ENCODE measurements around the gene USP43. TPM values are rescaled to one million over a fixed set of nuclear protein-coding genes. Genes with fewer than 3 reads are reported as not detected.
"Not testable (repeated sequence)": the region's sequence is repeated elsewhere in the genome, so short reads cannot be mapped to it uniquely, and the experiment has no call there.

USP43 gene, protein sequence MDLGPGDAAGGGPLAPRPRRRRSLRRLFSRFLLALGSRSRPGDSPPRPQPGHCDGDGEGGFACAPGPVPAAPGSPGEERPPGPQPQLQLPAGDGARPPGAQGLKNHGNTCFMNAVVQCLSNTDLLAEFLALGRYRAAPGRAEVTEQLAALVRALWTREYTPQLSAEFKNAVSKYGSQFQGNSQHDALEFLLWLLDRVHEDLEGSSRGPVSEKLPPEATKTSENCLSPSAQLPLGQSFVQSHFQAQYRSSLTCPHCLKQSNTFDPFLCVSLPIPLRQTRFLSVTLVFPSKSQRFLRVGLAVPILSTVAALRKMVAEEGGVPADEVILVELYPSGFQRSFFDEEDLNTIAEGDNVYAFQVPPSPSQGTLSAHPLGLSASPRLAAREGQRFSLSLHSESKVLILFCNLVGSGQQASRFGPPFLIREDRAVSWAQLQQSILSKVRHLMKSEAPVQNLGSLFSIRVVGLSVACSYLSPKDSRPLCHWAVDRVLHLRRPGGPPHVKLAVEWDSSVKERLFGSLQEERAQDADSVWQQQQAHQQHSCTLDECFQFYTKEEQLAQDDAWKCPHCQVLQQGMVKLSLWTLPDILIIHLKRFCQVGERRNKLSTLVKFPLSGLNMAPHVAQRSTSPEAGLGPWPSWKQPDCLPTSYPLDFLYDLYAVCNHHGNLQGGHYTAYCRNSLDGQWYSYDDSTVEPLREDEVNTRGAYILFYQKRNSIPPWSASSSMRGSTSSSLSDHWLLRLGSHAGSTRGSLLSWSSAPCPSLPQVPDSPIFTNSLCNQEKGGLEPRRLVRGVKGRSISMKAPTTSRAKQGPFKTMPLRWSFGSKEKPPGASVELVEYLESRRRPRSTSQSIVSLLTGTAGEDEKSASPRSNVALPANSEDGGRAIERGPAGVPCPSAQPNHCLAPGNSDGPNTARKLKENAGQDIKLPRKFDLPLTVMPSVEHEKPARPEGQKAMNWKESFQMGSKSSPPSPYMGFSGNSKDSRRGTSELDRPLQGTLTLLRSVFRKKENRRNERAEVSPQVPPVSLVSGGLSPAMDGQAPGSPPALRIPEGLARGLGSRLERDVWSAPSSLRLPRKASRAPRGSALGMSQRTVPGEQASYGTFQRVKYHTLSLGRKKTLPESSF
- 8.0 TPM for polyA plus RNA-seq (ENCODE audit: insufficient read length)
- long read RNA-seq, donor 1, partial matches to known transcripts = 0 of 1 reads
- long read RNA-seq, donor 1, other reads (novel, unspliced or antisense) = 0 of 1 reads
- long read RNA-seq, donor 2, full-length matches to known transcripts = 1 of 1 reads
- long read RNA-seq, donor 2, partial matches to known transcripts = 0 of 1 reads
- long read RNA-seq, donor 2, other reads (novel, unspliced or antisense) = 0 of 1 reads
- long read RNA-seq, donor 3 = 0 reads
- long read RNA-seq, donor 4 = 0 reads
- long read RNA-seq, donor 5, full-length matches to known transcripts = 1 of 1 reads
- long read RNA-seq, donor 5, partial matches to known transcripts = 0 of 1 reads
- long read RNA-seq, donor 5, other reads (novel, unspliced or antisense) = 0 of 1 reads
- long read RNA-seq, donor 6, full-length matches to known transcripts = 1 of 1 reads
- long read RNA-seq, donor 6, partial matches to known transcripts = 0 of 1 reads
- long read RNA-seq, donor 6, other reads (novel, unspliced or antisense) = 0 of 1 reads
- long read RNA-seq, donor 7, full-length matches to known transcripts = 1 of 1 reads
- long read RNA-seq, donor 7, partial matches to known transcripts = 0 of 1 reads
- long read RNA-seq, donor 7, other reads (novel, unspliced or antisense) = 0 of 1 reads
- long read RNA-seq, donor 8, full-length matches to known transcripts = 1 of 1 reads
- long read RNA-seq, donor 8, partial matches to known transcripts = 0 of 1 reads
- long read RNA-seq, donor 8, other reads (novel, unspliced or antisense) = 0 of 1 reads

DNA sequence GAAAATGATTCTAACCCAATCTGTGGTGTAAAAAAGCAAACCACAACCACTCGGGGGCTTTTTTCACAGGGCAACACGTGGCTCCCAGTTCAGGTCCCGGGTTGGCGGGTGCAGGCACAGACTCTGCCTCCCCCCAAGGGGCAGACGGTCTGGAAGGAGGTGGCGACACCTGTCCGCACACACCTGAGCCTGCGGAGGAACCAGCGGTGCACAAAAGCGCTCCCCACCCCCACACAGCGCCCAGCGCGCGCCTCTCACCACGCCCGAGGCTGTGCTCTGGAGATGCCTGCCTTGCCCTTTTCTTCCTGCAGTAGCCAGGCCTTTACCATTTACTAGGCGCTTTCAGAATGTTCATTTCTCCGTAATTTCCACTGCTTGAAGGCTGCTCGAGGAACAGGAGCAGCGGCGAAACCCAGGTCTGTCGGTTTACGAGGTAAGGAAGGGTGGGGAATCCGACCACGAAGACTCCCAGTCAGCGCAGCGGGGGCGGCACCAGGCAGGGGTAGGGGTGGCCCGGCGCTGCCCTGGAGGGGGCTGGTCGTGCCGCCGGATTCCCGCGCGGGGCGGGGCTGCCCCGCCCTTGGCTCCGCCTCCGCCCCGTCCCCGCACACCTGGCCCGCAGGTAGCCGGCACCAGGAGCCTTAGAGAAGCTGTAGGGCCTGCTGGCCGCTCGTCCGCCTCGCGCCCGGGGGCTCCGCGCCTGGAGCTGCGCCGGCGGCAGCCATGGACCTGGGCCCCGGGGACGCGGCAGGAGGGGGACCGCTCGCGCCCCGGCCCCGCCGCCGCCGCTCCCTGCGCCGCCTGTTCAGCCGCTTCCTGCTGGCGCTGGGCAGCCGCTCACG, at the start of gene USP43:
TSS of gene USP43 (plus strand) at position 608 of the 842 bp plus-strand sequence. CDS start at position 724, 116 bp downstream.
- peak; percentile 48 for DNase-seq

DNA sequence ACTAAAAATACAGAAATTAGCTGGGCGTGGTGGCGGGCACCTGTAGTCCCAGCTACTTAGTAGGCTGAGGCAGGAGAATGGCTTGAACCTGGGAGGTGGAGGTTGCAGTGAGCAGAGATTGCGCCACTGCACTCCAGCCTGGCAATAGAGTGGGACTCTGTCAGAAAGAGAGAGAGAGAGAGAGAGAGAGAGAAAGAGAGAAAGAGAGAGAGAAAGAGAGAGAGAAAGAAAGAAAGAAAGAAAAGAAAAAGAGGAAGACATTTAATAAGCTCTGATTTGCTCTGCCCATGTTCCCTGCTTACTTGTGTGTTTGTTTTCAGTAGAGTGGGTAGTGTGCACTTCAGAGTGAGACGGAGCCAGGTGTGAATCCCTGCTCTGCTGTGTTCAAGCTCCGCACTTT, 47.7 kb upstream of the USP43 start:
- DNase-seq = not testable (repeated sequence)

DNA sequence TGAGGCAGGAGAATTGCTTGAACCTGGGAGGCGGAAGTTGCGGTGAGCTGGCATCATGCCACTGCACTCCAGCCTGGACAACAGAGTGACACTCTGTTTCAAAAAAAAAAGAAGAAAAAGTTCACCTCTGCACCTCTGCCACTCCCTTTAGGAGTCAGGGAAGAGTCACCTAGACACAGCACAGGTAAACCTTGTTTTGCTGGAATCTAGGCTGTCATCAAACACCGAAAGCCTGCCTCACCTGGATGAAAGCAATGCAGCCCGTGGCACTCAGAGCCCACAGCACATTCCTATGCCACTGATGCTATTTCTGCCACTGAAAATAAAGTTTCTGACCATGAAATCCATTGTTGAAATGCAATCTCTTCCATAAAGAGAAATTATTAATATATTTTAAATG, 46.7 kb upstream of the USP43 start:
- no peak for DNase-seq

DNA sequence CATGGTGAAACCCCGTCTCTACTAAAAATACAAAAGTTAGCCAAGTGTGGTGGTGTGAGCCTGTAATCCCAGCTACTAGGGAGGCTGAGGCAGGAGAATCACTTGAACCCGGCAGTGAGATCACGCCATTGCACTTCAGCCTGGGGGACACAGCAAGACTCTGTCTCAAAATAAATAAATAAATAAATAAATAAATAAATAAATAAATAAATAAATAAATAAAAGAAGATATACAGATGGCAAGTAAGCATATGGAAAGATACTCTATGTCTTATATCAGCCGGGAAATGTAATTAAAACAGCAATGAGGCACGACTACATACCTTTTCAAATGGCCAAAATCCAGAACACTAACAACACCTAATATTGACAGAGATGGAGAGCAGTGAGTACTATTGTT, 40.7 kb upstream of the USP43 start:
- DNase-seq = not testable (repeated sequence)

DNA sequence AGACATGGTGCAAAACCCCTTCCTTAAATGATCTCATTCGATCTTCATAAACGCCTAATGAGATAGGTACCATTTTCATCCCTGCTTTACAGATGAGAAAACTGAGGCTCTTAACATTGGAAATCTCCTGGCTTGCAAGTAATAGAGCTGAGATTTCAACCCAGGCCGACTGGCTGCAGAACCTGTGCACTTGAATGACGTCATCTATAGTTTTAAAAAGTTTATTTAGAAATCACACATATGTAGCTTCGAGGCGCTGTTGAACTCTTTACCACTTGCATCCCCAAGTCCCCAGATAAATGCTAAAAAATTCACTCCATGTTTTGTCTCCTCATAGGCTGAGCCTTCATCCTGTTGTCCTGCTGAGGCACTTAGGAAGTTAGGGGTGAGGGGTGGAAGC, 38.9 kb upstream of the USP43 start:
- DNase-seq = no peak

DNA sequence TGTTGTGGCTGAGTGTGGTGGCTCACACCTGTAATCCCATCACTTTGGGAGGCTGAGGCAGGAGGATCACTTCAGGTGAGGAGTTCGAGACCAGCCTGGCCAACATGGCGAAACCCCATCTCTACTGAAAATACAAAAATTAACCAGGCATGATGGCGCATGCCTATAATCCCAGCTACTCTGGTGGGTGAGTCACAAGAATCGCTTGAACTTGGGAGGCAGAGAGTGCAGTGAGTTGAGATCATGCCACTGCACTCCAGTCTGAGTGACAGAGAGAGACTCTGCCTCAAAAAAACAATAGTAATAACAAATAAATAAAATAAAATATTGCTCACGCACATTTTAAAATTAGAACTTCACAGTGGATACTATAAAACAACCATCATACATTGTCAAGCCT, 38.3 kb upstream of the USP43 start:
- DNase-seq = not testable (repeated sequence)

DNA sequence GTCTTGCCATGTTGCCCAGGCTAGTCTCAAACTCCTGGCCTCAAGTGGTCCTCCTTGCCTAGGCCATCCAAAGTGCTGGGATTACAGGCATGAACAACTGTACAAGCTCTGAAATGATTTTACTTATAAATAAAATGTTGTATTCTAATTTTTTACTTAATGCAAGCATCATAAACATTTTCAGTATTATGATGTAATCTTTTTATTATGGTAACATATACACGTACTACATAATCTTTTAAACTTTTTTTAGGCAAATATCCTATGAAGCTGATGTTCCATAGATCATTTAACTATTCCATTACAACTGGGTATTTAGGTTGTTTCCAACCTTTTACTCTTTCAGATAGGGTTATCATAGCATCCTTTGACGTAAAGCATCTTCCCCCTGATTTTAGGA, 33.8 kb upstream of the USP43 start:
- DNase-seq = no peak

DNA sequence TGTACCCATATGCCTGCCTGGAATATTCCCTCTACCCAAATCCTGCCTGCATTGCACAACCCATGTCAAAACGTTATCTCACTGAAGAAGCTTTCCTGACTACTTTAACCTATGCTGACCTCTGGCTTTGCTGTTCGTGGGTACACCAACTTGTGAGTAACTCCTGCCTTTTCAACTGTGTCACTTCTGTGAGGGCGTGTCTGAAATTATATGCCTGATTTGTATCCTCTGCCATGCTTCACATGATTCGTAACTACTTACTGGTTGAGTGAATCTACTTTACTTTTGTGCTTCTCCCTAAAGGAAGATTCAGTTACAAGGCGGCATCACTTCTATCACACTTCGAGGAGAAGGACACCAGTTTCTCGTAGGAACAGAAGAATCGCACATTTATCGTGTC, 33.3 kb upstream of the USP43 start:
- peak; percentile 65 for DNase-seq

DNA sequence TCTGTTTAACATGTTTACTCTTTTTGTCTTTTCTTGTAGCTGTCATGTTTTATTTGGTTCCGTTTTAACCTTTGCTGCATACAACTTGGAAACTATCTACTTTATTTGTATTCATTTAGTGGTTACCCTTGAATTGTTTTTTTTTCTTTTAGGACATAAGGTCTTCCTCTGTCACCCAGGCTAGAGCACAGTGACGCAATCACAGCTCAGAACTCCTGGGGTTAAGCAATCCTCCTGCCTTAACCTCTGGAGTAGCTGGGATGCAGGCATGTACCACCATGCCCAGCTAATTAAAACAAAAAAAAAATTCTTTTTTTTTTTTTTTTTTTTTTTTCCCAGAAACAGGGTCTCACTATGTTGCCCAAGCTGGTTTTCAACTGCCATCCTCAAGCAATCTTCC, 29.8 kb upstream of the USP43 start:
- no peak for DNase-seq

DNA sequence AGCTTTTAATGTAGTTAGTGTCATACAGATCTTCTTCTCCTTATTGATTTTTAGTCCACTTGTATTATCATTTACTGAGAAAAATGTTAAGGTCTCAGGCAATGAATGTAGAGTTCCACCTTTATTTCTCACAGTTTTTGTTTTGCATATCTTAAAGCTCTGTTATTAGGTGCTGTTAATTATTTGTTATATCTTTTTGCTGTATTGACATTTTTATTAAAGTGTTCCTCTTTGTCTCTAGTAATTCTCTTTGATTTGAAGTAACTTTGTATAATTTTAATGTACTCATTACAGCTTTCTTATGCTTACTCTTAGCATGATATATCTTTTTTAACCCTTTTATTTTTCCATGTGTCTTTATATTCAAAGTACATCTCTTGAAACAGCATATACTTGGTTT, 22.4 kb upstream of the USP43 start:
- no peak for DNase-seq

DNA sequence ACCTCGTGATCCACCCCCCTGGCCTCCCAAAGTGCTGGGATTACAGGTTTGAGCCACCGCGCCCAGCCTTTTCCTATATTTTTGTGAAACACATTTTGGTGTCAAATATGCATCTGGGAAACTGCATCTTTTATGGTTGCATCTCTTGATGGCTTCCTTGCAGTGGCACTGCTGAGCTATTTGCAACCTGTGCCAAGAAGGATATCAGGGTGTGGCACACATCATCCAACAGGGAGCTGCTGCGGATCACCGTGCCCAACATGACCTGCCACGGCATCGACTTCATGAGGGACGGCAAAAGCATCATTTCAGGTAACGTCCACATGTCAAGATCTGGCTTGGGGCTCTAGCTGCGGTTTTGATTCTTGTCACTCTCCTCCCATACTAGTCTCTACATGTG, 16.8 kb upstream of the USP43 start:
- no peak for DNase-seq

DNA sequence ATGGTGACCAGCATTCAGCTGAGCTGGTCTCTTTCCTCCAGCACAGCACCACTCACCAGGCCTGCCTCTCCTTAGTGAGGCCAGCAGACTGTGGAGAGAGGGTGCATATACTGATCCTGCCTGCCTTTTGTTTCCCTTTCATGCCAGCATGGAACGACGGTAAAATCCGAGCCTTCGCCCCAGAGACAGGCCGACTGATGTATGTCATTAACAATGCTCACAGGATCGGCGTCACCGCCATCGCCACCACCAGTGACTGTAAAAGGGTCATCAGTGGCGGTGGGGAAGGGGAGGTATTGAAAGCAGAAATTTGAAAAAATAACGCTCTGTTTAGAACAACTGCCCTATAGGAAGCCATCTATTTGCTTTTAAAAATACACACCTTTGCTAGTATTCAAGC, 12.6 kb upstream of the USP43 start:
- DNase-seq = no peak

DNA sequence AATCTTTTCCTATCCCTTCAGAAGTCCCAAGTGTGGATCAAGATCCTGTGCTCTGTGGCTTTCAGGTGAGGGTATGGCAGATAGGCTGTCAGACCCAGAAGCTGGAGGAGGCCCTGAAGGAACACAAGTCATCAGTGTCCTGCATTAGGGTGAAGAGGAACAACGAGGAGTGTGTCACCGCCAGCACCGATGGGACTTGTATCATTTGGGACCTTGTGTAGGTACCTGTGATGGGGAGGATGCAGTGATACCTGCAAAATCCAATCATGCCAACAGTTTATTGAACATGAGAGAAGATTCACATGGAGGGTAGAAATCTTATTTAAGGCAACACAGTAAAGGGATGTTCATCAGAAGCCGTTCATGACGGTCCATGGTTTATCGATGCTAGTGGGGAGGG, 10.0 kb upstream of the USP43 start:
- no peak for DNase-seq

DNA sequence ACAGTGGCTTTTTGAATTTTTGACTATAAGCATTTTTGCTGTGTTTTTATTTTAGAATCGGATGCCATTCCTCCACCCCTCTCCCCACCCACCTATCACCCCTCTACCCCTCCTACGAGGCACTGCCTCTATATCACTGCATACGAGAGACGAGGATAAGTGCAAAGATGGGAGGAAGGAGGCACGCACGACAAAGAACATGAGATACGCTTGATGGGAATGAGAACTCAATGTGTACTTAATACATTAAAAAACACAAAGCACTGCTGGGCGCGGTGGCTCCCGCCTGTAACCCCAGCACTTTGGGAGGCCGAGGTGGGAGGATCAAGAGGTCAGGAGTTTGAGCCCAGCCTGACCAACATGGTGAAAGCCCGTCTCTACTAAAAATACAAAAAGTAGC, 8.8 kb upstream of the USP43 start:
- DNase-seq = no peak

DNA sequence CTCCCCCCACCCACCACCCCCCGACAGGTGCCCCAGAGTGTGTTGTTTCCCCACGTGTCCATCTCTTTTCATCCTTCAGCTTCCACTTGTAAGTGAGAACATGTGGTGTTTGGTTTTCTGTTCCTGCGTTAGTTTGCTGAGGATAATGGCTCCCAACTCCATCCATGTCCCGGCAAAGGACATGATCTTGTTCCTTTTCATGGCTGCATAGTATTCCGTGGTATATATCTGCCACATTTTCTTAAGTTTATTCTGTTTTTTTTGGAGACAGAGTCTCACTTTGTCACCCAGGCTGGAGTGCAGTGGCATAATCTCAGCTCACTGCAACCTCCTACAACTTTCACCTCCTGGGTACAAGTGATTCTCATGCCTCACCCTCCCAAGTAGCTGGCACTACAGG, 4.9 kb upstream of the USP43 start:
- DNase-seq = not testable (repeated sequence)

DNA sequence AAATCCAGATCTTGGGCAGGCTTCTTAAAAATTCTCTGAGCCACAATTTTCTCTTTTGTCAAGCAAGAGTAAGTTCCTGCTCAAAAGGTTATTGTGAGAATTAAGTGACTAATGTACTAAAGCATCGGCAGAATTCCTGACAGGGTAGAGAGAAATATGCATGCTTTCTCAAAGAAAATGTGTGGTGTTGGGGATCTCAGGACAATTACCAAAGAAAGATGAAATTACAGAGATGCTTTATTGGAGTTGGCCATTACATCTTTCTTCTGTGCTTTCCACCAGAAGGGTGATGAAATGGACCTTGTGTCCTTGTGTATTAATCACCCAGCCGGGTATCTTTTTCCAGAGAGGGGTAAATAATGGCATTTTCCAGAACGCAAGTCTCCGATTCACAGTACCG, 1.7 kb upstream of the USP43 start:
- DNase-seq = no peak

DNA sequence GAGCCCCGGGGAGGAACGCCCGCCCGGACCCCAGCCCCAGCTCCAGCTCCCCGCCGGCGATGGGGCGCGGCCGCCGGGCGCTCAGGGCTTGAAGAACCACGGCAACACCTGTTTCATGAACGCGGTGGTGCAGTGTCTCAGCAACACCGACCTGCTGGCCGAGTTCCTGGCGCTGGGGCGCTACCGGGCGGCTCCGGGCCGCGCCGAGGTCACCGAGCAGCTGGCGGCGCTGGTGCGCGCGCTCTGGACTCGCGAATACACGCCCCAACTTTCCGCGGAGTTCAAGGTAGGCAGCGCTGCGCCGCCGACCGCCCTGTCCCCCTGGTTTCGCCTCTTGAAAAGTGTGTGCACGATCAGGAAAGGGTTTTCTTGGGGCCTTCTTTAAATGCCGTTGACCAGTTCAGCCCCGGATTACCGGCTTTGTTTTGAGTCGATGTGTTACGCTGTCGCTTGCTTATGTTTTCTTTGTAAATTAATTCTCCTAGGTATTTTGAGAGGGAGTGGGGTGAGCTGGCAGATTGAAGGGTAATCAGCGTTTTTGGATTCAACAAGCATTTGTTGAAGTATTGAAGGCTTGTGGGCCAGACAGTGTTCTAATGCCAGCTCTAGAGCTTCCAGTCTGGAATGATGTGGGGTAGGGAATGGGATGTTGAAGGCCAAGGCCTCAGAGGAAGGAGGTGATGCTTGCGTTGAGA, 681 bp downstream of the USP43 start:
- DNase-seq = peak; percentile 42

DNA sequence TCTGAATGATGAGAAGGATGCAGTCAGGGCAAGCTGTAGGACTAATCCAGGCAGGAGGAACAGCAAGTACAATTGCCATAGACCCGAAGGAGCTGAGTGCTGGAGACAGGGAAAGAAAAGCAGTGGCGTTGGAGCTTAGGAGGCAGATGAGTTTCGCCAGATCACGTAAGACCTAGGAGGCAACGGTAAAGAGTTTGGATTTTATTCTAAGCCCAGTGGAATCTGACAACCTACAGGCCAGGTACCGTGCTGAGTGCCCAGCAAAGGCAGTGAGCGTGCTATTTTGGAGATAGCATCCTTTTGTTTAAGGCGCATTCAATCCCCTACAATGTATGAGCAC, 1.2 kb downstream of the USP43 start:
- DNase-seq = peak; percentile 7

DNA sequence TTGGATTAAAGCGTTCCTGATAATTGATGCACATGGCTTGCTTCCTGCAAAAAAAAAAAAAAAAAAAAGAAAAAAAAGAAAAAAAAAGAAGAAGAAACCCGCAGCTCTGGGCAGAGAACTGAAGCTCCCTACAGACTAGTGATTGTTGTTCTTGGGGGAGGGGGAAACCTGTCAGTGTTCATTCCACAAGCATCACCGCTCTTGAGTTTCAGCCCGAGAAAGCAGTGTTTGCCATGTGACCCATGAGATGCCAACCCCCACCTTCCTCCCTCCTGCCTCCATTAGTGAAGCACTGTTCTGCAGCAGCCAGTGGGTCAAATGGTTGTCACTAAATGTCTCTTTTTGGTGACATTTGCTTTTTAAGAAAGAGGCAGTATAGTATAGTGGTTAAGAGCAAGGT, 1.7 kb downstream of the USP43 start:
- DNase-seq = peak; percentile 64
